ENCODE data around the gene LMBRD2. TPM values are rescaled to one million over a fixed set of nuclear protein-coding genes. Genes with fewer than 3 reads are reported as not detected.

The LMBRD2 gene
- total and polyA plus RNA-seq, 9 of the 15 experiments (the other 6 are each of a cell fraction or from before 2014, with no cell fraction given) = 2.1 to 24.2 (median 10.6) TPM

DNA sequence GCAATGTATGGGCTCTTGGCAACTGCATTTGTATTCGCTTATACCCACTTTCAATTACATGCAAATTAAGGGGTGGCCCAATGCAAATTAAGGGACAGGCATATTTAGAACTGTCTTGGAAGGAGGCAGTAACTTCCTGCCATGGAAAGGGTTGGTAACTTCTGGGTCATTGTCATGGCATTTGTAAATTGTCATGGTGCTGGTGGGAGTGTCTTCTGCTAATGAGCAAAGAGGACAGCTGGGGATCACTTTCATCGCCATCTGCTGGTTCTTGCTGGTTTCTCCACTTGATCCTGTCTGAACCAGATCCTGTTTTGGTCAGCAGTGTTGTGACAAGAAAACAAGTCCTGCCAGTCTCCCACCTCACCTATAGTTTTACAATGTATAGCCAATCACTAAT is 61.7 kb downstream of the LMBRD2 start:
- in situ Hi-C loops (cut with MboI) (loop anchor here (10.0 kb wide), 1 partner anchor 605 kb away; no protein-coding TSS in a partner anchor), intact Hi-C loops (cut with micrococcal nuclease) (no loop called here)
- no peak overlapping the region for H3K9ac ChIP-seq (ENCODE audit: insufficient read depth in 1 of 2, low read depth in 2 of 2, low read length in 2 of 2)
- H3K4me1 ChIP-seq (replicated peaks in 1 of 2; ENCODE audit: control insufficient read depth in 2 of 2, insufficient read depth in 2 of 2, low read length in 2 of 2) = no peaks in the 10 kb centered on the region
- FAIRE-seq = peak; percentile 89
- WGBS (ENCODE audit: insufficient coverage, low coverage, missing lambda C conversion rate) = 43% methylated on average over 2 of the region's 2 CpGs
- no peaks in the 10 kb centered on the region for H3K36me3 ChIP-seq (ENCODE audit: control insufficient read depth, insufficient read depth, low read length)
- H3K4me2 ChIP-seq (ENCODE audit: insufficient read depth, low read length) = no peak overlapping the region
- peak overlapping the region; percentile 35; the same call in 1 of the 2 replicates for H2AFZ ChIP-seq (ENCODE audit: low read depth, low read length)
- no peak overlapping the region for H3K27ac ChIP-seq (ENCODE audit: extremely low read depth, low read depth, low read length)
- POLR2A ChIA-PET = interaction anchor here (0.7 to 1.0 kb wide), 4 partner anchors 8 to 56 kb away, joined by 3 read pairs; no protein-coding TSS in a partner anchor
- no peaks in the 10 kb centered on the region for H3K9me1 ChIP-seq (ENCODE audit: control insufficient read depth, insufficient read depth, low read length)
- DNase-seq (ENCODE audit: extremely low read depth in 1 of 4, low spot score in 3 of 4) = peak in 1 of 4 experiments; percentile 53
- H3K9me3 ChIP-seq (replicated peaks; ENCODE audit: control insufficient read depth, insufficient read depth, low read depth, low read length) = no peaks in the 10 kb centered on the region
- no peak overlapping the region for H3K4me3 ChIP-seq
- no peaks in the 10 kb centered on the region for H3K27me3 ChIP-seq (ENCODE audit: control insufficient read depth in 2 of 2, insufficient read depth in 2 of 2, low read length in 2 of 2)
- BruUV-seq (replicated peaks) = no TSS peak
- peak; percentile 97 for ATAC-seq
- H4K20me1 ChIP-seq (replicated peaks; ENCODE audit: control insufficient read depth, insufficient read depth, low read length) = no peaks in the 10 kb centered on the region
- no peaks in the 10 kb centered on the region for H3K79me2 ChIP-seq (ENCODE audit: control insufficient read depth, insufficient read depth, low read length)
- CTCF ChIA-PET (ENCODE audit: low intra/inter-chr PET ratio) = no interaction called here
- no peak for TF ChIP-seq NCOA1 (IDR thresholded peaks at IDR 0.05; ENCODE audit: low read depth)
- TF ChIP-seq, protein P1, sequence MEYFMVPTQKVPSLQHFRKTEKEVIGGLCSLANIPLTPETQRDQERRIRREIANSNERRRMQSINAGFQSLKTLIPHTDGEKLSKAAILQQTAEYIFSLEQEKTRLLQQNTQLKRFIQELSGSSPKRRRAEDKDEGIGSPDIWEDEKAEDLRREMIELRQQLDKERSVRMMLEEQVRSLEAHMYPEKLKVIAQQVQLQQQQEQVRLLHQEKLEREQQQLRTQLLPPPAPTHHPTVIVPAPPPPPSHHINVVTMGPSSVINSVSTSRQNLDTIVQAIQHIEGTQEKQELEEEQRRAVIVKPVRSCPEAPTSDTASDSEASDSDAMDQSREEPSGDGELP (CRISPR knock-in tag; IDR thresholded peaks at IDR 0.05; ENCODE audit: borderline replicate concordance) = 0 out of 2 replicates have a peak, but pooled peaks have one; percentile 30
- TF ChIP-seq RFX1 (IDR thresholded peaks at IDR 0.05) = peak; percentile 11; the same call in 1 of the 2 replicates
- no peak for TF ChIP-seq FOXK2 (conservative IDR thresholded peaks at IDR 0.05 in 1 of 2, IDR thresholded peaks at IDR 0.05 in 1 of 2; ENCODE audit: low read depth in 2 of 2)
- peak; percentile 89 for TF ChIP-seq REST (IDR thresholded peaks at IDR 0.05; ENCODE audit: borderline replicate concordance)
- no peak for TF ChIP-seq REST (CRISPR knock-in tag; IDR thresholded peaks at IDR 0.05; ENCODE audit: low read depth)
- TF ChIP-seq PBX2 (CRISPR knock-in tag; IDR thresholded peaks at IDR 0.05; ENCODE audit: low read depth) = no peak
- TF ChIP-seq PBX2 (tag; conservative IDR thresholded peaks at IDR 0.05; ENCODE audit: low read depth) = 0 out of 2 replicates have a peak, but pooled peaks have one; percentile 19
- TF ChIP-seq JUND (IDR thresholded peaks at IDR 0.05; ENCODE audit: borderline replicate concordance, low read depth, low read length) = no peak
- no peak for TF ChIP-seq JUND (tag; IDR thresholded peaks at IDR 0.05; ENCODE audit: borderline replicate concordance, low read depth, low read length)
